Islet of Langerhans (tissue), 1 donor: ENCODE results near the gene SBK1.
"Not testable (repeated sequence)": the region's sequence is repeated elsewhere in the genome, so short reads cannot be mapped to it uniquely, and the experiment has no call there.

Experiments used
- FAIRE-seq: peaks from one replicate; lab custom pipeline; 2011; peaks lifted over from hg19 to GRCh38; lab: Jason Lieb, UNC

Gene SBK1

GRCh38 chr16:28308794-28309584 lies 16.7 kb downstream of the SBK1 start:
- FAIRE-seq: no peak

- FAIRE-seq: no peak
Observed at GRCh38 chr16:28309811-28310311, 17.5 kb downstream of the SBK1 start.

- no peak for FAIRE-seq
Observed at GRCh38 chr16:28310796-28311195, 18.5 kb downstream of the SBK1 start.

- FAIRE-seq: no peak
Observed at GRCh38 chr16:28311413-28311812, 19.1 kb downstream of the SBK1 start.

GRCh38 chr16:28311913-28312312 lies 19.6 kb downstream of the SBK1 start:
- FAIRE-seq: no peak

GRCh38 chr16:28312327-28312726 lies 20.0 kb downstream of the SBK1 start:
- FAIRE-seq: no peak

GRCh38 chr16:28313587-28313986 lies 21.3 kb downstream of the SBK1 start:
- no peak for FAIRE-seq

- FAIRE-seq: no peak
Observed at GRCh38 chr16:28316054-28316453, 23.7 kb downstream of the SBK1 start.

- no peak for FAIRE-seq
Observed at GRCh38 chr16:28317040-28317880, 24.9 kb downstream of the SBK1 start.

GRCh38 chr16:28318042-28318744 lies 25.9 kb downstream of the SBK1 start:
- no peak for FAIRE-seq

- FAIRE-seq: no peak
Observed at GRCh38 chr16:28319476-28320022, 27.2 kb downstream of the SBK1 start.

- no peak for FAIRE-seq
Observed at GRCh38 chr16:28320023-28320561, 27.8 kb downstream of the SBK1 start.

- no peak for FAIRE-seq
Observed at GRCh38 chr16:28320741-28321140, 28.4 kb downstream of the SBK1 start.

GRCh38 chr16:28321700-28322411 lies 29.5 kb downstream of the SBK1 start:
- no peak for FAIRE-seq

- no peak for FAIRE-seq
Observed at GRCh38 chr16:28324235-28324886, 32.0 kb downstream of the SBK1 start.

- FAIRE-seq: no peak
Observed at GRCh38 chr16:28324887-28325279, 32.6 kb downstream of the SBK1 start.

GRCh38 chr16:28326881-28327610 lies 34.7 kb downstream of the SBK1 start:
- no peak for FAIRE-seq

- FAIRE-seq: not testable (repeated sequence)
Observed at GRCh38 chr16:28330232-28330631, 37.9 kb downstream of the SBK1 start.

GRCh38 chr16:28330981-28331380 lies 38.7 kb downstream of the SBK1 start:
- FAIRE-seq: not testable (repeated sequence)

- FAIRE-seq: not testable (repeated sequence)
Observed at GRCh38 chr16:28332632-28333031, 40.3 kb downstream of the SBK1 start.
